SK-MEL-5 (cell line): ENCODE measurements around the gene FRMPD4. TPM values are rescaled to one million over a fixed set of nuclear protein-coding genes. Genes with fewer than 3 reads are reported as not detected.

Experiments
- DNase-seq: peaks from one replicate; pipeline ENCODE4 v3.0.0-alpha.2; 2016; ENCODE audit warnings: low read depth, low spot score
- in situ Hi-C: cut with HindIII; loops from 2 replicates; pipeline ENCODE4 v1.10.0; 2016; ENCODE audit warnings: low sequenced_read_pairs, high pct_unique_total_duplicates, low pct_unique_long_range_greater_than_20kb
- total RNA-seq: library from RNA; depleted of rRNA; stranded (reverse); fragments of >200 nt; shearing (Covaris generic); gene quantifications from 2 replicates; pipeline ENCODE4 v1.2.3, GENCODE V29; 2014

FRMPD4 gene
- total RNA-seq, 1 experiment from 2014 or later: not detected

DNA sequence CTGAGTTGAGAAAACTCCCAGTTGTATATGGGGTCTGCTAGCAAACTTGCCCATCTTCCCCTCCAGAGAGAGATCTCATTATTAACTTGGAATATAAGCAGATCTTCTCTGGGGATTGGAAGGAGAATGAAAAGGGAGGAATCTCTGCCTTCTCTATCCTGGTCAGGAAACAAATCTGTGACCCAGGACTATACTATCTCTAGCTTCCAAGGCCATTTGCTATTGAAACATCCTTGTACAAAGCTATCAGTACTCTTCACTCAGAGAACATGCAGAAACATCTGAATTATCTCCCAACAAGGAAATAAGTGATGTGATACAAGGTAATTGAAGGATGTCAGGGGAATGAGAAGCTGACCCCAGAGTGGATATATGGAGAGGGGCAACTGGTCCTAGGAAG is 183.8 kb downstream of the FRMPD4 start:
- in situ Hi-C loops: no loop called here
- no peak for DNase-seq

DNA sequence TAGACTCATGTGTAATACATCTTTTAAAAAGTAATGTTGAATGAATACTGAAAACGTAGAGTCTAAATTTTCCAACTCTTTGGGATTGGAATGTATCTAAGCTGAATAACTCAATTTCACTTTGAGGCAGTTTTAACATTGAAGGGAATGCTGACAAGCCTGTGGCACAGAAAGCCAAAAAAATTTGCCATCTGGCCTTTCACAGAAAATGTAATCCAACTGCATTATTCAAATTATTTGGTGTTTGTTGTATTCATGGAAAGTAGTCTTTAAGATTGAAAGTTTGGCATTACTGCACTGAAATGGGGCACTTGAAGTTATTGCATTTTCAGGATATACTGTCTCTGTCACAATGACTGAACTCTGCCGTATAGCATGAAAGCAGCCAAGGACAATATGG is 186.9 kb downstream of the FRMPD4 start:
- in situ Hi-C loops: no loop called here
- no peak for DNase-seq

DNA sequence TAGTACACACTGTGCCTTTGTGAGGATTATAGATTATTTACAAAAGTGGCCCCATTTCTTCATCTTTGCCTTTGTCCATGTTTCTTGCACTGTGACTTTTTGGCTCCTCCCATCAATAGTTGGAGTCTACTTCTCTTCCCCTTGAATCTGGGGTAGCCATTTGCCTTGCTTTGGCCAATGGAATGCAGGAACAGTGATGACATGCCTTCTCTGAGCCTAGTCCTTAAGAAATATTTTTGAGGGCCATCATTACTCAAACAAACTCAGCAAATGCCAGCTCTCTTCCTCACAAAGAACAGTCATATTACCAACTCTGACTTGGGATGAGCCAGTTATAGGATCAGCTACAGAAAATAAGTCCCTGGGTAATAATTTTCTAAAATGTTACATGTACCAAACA is 189.6 kb downstream of the FRMPD4 start:
- no peak for DNase-seq
- in situ Hi-C loops: no loop called here

GRCh38 chrX:12329476-12329875 is 191.2 kb downstream of the FRMPD4 start:
- no peak for DNase-seq
- in situ Hi-C loops: no loop called here

- in situ Hi-C loops: no loop called here
- DNase-seq: no peak
These were observed 192.6 kb downstream of the FRMPD4 start for GRCh38 chrX:12330841-12331240.

DNA sequence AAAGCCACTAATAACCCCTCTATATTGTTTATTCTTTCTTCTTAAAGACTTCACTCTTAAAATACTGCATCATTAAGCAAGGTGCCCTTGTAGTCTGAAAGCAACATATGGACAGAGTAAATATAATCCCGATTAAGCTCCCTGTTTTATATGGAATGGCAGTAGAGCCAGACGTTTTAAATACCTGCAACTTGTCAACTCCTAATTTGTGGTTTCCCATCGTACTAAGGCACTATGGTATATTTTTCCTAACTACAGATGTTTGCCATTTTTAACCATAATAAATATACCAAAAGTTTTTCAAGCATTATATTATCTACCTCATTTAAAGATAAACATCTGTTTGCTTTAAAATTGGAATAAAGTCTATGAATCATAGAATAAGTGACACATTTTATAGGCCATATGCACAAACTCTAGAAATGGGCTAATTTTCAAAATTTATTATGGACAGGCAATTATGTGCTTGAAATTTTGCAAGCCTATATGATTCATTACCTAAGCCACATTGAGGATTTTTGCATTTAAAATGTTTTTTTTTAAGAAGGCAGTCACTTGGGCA is 194.6 kb downstream of the FRMPD4 start:
- DNase-seq: no peak
- in situ Hi-C loops: no loop called here

DNA sequence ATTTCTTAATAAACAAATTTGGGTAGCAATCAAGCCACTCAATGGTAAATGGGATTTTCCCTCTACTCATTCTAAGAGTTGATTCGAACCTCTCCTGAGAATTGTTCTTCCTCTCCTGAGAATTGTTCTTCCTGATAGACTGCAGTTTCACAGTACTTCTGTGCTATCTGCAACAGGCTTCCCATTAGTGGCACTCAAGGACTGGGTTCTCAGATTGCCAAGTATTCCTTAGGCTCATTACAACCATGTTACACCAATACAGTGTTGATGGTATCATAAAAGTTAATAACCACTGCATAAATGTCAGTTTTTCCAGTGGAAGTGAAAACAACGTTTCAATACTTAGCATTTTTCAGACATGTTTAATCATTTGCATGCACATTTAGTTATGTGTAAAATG is 201.6 kb downstream of the FRMPD4 start:
- in situ Hi-C loops: no loop called here

GRCh38 chrX:12344954-12345353 is 206.7 kb downstream of the FRMPD4 start:
- DNase-seq: no peak
- in situ Hi-C loops: no loop called here

More for the DNA sequence above, 201.6 kb downstream of the FRMPD4 start:
- DNase-seq: no peak

DNA sequence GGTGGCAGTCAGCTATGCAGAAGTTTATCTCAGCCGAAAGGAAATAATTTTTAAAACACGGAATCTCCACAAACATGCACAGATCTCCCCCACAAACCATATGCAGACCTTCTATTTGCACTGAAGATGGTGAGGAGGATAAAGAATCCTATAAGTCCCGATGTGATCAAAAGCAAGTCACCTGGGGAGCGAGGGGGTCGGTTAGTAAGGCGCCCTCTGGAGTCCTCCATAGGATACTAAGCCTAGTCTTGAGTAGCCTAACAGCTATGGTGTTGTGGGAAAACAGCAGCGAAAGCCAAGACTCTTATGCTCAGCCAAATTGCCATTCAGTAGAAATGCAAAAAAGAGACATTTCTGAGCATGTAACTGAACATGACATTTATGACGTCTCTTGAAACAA is 210.9 kb downstream of the FRMPD4 start:
- in situ Hi-C loops: no loop called here
- DNase-seq: peak; percentile 32

GRCh38 chrX:12352922-12353321 is 214.6 kb downstream of the FRMPD4 start:
- DNase-seq: no peak
- in situ Hi-C loops: no loop called here

- DNase-seq: no peak
These were observed 222.1 kb downstream of the FRMPD4 start for GRCh38 chrX:12360383-12360782.

DNA sequence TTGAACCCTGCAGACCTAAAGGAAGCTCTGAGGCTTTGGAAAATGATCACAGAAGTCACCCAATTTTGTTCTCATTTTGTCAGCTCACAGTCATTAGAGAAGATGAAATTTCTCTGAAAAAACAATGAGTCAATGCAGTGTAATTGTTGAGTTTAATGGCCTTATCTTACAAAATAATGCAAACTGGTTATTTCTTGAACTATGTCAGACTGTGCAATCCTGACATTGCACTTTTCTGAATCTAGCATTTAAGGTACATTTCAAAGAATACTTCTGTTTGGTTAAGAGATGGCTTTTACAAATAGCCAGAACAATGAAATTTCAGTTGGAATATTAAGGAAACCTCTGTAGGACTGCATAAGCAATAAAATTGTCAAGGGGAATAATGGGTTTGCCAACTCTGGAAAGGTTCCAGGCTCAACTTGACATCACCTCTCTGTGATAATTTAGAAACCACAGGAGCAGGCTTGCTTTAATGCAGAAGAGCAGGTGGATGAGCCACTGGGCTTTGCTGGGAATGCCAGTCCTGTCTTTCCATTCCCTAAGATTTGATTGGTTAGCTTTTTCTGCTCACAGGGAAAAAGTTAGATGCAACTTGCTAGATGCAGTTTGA is 222.8 kb downstream of the FRMPD4 start:
- DNase-seq: no peak
- in situ Hi-C loops: no loop called here

More at GRCh38 chrX:12360383-12360782, 222.1 kb downstream of the FRMPD4 start:
- in situ Hi-C loops: no loop called here

- in situ Hi-C loops: no loop called here
- no peak for DNase-seq
These were observed 224.9 kb downstream of the FRMPD4 start for GRCh38 chrX:12363216-12363615.

- in situ Hi-C loops: no loop called here
- no peak for DNase-seq
These were observed 228.2 kb downstream of the FRMPD4 start for GRCh38 chrX:12366440-12366839.

DNA sequence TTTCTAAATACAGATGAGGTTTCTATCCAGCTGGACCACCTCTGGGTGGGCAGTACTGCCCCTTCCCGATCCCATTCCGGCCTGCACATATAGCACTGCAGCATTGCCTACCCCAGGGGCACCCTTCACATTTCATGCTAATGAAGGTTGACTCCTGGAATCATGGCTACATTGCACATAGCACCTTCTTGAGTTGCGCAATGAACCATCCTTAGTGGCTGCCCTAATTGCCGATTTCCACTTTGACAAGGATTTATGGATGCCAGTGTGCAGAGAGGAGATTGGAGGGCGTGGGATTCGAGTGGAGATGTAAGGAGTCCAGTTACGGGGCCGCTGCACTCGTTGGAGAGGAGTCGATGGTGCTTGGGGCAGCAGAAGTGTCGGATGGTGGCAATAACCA is 229.0 kb downstream of the FRMPD4 start:
- no peak for DNase-seq
- in situ Hi-C loops: no loop called here

GRCh38 chrX:12370497-12370986 is 232.3 kb downstream of the FRMPD4 start:
- no peak for DNase-seq
- in situ Hi-C loops: no loop called here

DNA sequence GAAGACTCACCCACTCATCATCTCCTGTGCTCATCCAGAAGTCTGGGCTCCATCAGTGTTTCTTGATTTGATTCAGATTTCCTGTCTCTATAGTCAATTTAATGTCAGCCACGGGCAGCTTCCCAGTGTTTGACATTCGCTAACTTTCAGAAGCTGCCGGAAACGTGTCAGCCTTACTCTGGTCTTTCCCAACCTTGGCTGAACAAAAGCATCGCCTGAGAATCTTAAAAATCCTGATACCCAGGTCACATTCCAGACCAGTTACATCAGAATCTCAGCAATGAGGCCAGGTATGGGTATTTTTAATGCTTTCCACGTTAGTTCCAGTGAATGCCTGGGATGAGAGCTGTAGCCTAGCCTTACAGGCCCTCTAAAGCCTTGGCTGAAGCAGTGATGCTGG is 233.8 kb downstream of the FRMPD4 start:
- in situ Hi-C loops: no loop called here
- no peak for DNase-seq

- DNase-seq: no peak
- in situ Hi-C loops: no loop called here
These were observed 236.0 kb downstream of the FRMPD4 start for GRCh38 chrX:12374286-12374685.

DNA sequence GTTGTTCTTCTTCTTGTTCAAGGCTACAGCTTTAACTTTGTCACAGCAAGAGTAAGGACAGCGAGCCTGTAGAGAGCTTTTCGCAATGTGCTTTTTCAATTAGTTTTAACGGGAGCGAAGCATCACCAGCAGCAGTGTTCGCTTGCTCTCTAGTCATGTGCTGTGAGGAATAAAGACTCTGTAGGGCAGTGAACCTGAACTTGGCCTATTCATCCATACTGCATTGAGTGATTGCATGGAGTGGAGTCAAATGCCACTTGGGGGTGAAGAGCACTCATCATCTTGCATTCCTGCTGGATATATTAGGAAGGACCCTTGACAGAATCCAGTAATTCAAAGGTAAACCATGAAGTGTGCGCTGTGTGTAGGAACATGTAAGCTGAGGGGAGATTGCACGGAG is 240.0 kb downstream of the FRMPD4 start:
- no peak for DNase-seq
- in situ Hi-C loops: no loop called here
